GM12878 (cell line): ENCODE data around the gene KAT14. TPM values are rescaled to one million over a fixed set of nuclear protein-coding genes. Genes with fewer than 3 reads are reported as not detected.

Experiments used
- ATAC-seq: fragments of 200-7000 bp; cut with Tn5 transposase; 3 replicates; pipeline ENCODE4 v1.9.1; 2020; ENCODE audit warnings: mild to moderate bottlenecking, moderate library complexity
- BruUV-seq: library from RNA; stranded (reverse); fragments of 400-500 nt; replicated peaks from 2 replicates; lab custom pipeline; 2021; lab: Mats Ljungman, UMichigan
- CTCF ChIA-PET: fragments of 300-600 bp; sonication (Branson Sonifier 250); formaldehyde crosslinking; extraction: SDS; loops from one replicate; lab custom pipeline; 2021; ENCODE audit warnings: inconsistent platforms; lab: Yijun Ruan, JAX
- POLR2A ChIA-PET: fragments of 350-600 bp; formaldehyde crosslinking; extraction: SDS; loops from one replicate; lab custom pipeline; 2021; ENCODE audit warnings: inconsistent platforms; lab: Charles Lee
- RAD21 ChIA-PET: fragments of 300-600 bp; sonication (Branson Sonifier 250); formaldehyde crosslinking; loops from one replicate; lab custom pipeline; 2023; ENCODE audit warnings: antibody characterized with exemption; ENCODE audit not compliant: unreplicated experiment; lab: Charles Lee
- SMC1A ChIA-PET: fragments of 300-600 bp; sonication (Branson Sonifier 250); formaldehyde crosslinking; loops from one replicate; lab custom pipeline; 2023; ENCODE audit not compliant: unreplicated experiment, uncharacterized antibody; lab: Charles Lee
- DNase-seq: peaks from one replicate; pipeline ENCODE4 v3.0.0-alpha.2; 2011; ENCODE audit warnings: low read depth, low spot score
- FAIRE-seq: peaks from 3 replicates; lab custom pipeline; 2011; peaks lifted over from hg19 to GRCh38; lab: Jason Lieb, UNC
- H2AFZ ChIP-seq: 2 replicates; pipeline ENCODE4 v1.6.0; 2011; ENCODE audit warnings: low read depth, low read length, control low read depth; ENCODE audit not compliant: control insufficient read depth
- H3K27ac ChIP-seq: 2 replicates; pipeline ENCODE4 v1.5.1; 2011; ENCODE audit warnings: control low read depth; ENCODE audit not compliant: control insufficient read depth, insufficient read depth
- H3K27me3 ChIP-seq, 2 experiments: replicated peaks in 1 of 2; 2 replicates each; pipeline versions ENCODE4 v1.6.0 to v1.6.1; 2011; ENCODE audit warnings: low read length in 1 of 2; ENCODE audit not compliant: control insufficient read depth in 2 of 2, insufficient read depth in 2 of 2
- H3K36me3 ChIP-seq, 2 experiments: 2 replicates each; pipeline ENCODE4 v1.5.1; 2011; ENCODE audit warnings: low read length in 1 of 2; ENCODE audit not compliant: control insufficient read depth in 2 of 2, insufficient read depth in 2 of 2
- H3K4me1 ChIP-seq: 2 replicates; pipeline ENCODE4 v1.6.1; 2011; ENCODE audit warnings: mild to moderate bottlenecking, low read length, moderate library complexity, mixed read lengths; ENCODE audit not compliant: control insufficient read depth, insufficient read depth
- H3K4me2 ChIP-seq: 2 replicates; pipeline ENCODE4 v1.6.0; 2011; ENCODE audit warnings: control low read depth; ENCODE audit not compliant: control insufficient read depth, insufficient read depth
- H3K4me3 ChIP-seq: fragments of 200-600 bp; sonication (generic); 2 replicates; pipeline ENCODE4 v1.5.1; 2016
- H3K79me2 ChIP-seq: 2 replicates; pipeline ENCODE4 v1.6.0; 2011; ENCODE audit warnings: low read length; ENCODE audit not compliant: control insufficient read depth, insufficient read depth
- H3K9ac ChIP-seq: 2 replicates; pipeline ENCODE4 v1.8.0; 2011; ENCODE audit warnings: low read length, control low read depth, mixed read lengths; ENCODE audit not compliant: control insufficient read depth, insufficient read depth
- H3K9me3 ChIP-seq: replicated peaks from 3 replicates; pipeline ENCODE4 v1.5.1; 2011; ENCODE audit warnings: mild to moderate bottlenecking, low read length; ENCODE audit not compliant: control insufficient read depth, insufficient read depth
- H4K20me1 ChIP-seq: 2 replicates; pipeline ENCODE4 v1.6.0; 2011; ENCODE audit not compliant: control insufficient read depth, insufficient read depth
- CBX5 ChIP-seq: sonication (generic); IDR thresholded peaks from 2 replicates; pipeline ENCODE4 v1.6.1; 2016; ENCODE audit warnings: low read depth, moderate library complexity, mild to moderate bottlenecking, inconsistent platforms
- CHD4 ChIP-seq: fragments of 200-600 bp; sonication (generic); IDR thresholded peaks from 2 replicates; pipeline ENCODE4 v1.6.1; 2016; ENCODE audit warnings: mild to moderate bottlenecking
- E2F8 ChIP-seq: fragments of 450-650 bp; IDR thresholded peaks from 2 replicates; pipeline ENCODE4 v1.6.1; 2018; ENCODE audit warnings: mild to moderate bottlenecking, low read depth, moderate library complexity; ENCODE audit not compliant: partially characterized antibody
- ESRRA ChIP-seq: IDR thresholded peaks from 2 replicates; pipeline ENCODE4 v1.6.1; 2012; ENCODE audit warnings: mild to moderate bottlenecking, low read length, improper control_type of control experiment
- IRF3 ChIP-seq: fragments of 450-650 bp; IDR thresholded peaks from 2 replicates; pipeline ENCODE4 v1.6.1; 2014; ENCODE audit warnings: mild to moderate bottlenecking
- JUND ChIP-seq: IDR thresholded peaks from 2 replicates; pipeline ENCODE4 v1.6.1; 2012; ENCODE audit warnings: low read depth, mild to moderate bottlenecking, low read length, improper control_type of control experiment, moderate library complexity
- MEF2B ChIP-seq: fragments of 450-650 bp; IDR thresholded peaks from 2 replicates; pipeline ENCODE4 v1.6.1; 2018; ENCODE audit warnings: mild to moderate bottlenecking, moderate library complexity; ENCODE audit not compliant: partially characterized antibody, poor library complexity, severe bottlenecking
- MYB ChIP-seq: fragments of 150-350 bp; IDR thresholded peaks from 2 replicates; pipeline ENCODE4 v1.6.1; 2014; ENCODE audit warnings: mild to moderate bottlenecking, low read depth, low read length, borderline replicate concordance
- MYC ChIP-seq: IDR thresholded peaks from 2 replicates; pipeline ENCODE4 v1.6.1; 2011; ENCODE audit warnings: mild to moderate bottlenecking, low read length, moderate library complexity, inconsistent platforms; ENCODE audit not compliant: insufficient read depth, insufficient replicate concordance, insufficient read length, severe bottlenecking
- NR2C2 ChIP-seq: IDR thresholded peaks from 2 replicates; pipeline ENCODE4 v1.6.1; 2011; ENCODE audit warnings: borderline replicate concordance, low read depth; ENCODE audit not compliant: control insufficient read depth, insufficient read length
- POLR2A ChIP-seq: IDR thresholded peaks from 2 replicates; pipeline ENCODE4 v1.6.1; 2011; ENCODE audit warnings: low read depth, mild to moderate bottlenecking, low read length
- RB1 ChIP-seq: fragments of 450-650 bp; formaldehyde crosslinking; IDR thresholded peaks from 2 replicates; pipeline ENCODE4 v1.6.1; 2017; ENCODE audit warnings: mild to moderate bottlenecking, borderline replicate concordance
- RCOR1 ChIP-seq: conservative IDR thresholded peaks from 2 replicates; pipeline ENCODE4 v1.6.1; 2012; ENCODE audit warnings: low read depth, low read length, improper control_type of control experiment
- SREBF2 ChIP-seq: IDR thresholded peaks from 2 replicates; pipeline ENCODE4 v1.6.1; 2012; ENCODE audit warnings: mild to moderate bottlenecking, low read length
- SRF ChIP-seq, 2 experiments: IDR thresholded peaks; 2 replicates each; pipeline ENCODE4 v1.6.1; 2011; ENCODE audit warnings: low read depth in 2 of 2, low read length in 2 of 2, mild to moderate bottlenecking in 1 of 2, moderate library complexity in 1 of 2
- TBL1XR1 ChIP-seq: IDR thresholded peaks from 2 replicates; pipeline ENCODE4 v1.6.1; 2012; ENCODE audit warnings: low read depth, low read length, improper control_type of control experiment
- ZBED1 ChIP-seq: IDR thresholded peaks from 2 replicates; pipeline ENCODE4 v1.6.1; 2016; ENCODE audit warnings: borderline replicate concordance
- ZBTB11 ChIP-seq: fragments of 450-650 bp; formaldehyde crosslinking; IDR thresholded peaks from 2 replicates; pipeline ENCODE4 v1.5.0; 2022; ENCODE audit warnings: mild to moderate bottlenecking, missing genetic modification characterization
- ZNF274 ChIP-seq: IDR thresholded peaks from one replicate; pipeline ENCODE4 v1.8.0; 2011; ENCODE audit not compliant: insufficient read length, insufficient read depth
- ZNF384 ChIP-seq: IDR thresholded peaks from 2 replicates; pipeline ENCODE4 v1.6.1; 2012; ENCODE audit warnings: low read depth, mild to moderate bottlenecking, low read length, improper control_type of control experiment, borderline replicate concordance
- WGBS: methylation state at CpG from one replicate; pipeline ENCODE4 v1.1.6; 2016; ENCODE audit warnings: low lambda C conversion rate; ENCODE audit not compliant: insufficient replicate concordance, insufficient coverage; ENCODE audit errors: missing lambda C conversion rate; 5-methylcytosine and 5-hydroxymethylcytosine counted together
- in situ Hi-C: fragments of 300-500 bp; cut with MboI; formaldehyde crosslinking; loops from 9 replicates; pipeline ENCODE4 v1.14.3; 2018; ENCODE audit warnings: mixed read lengths
- intact Hi-C: fragments of 100-400 bp; cut with micrococcal nuclease; formaldehyde crosslinking; loops from one replicate; pipeline ENCODE4 v1.14.2; 2022; ENCODE audit not compliant: unreplicated experiment
- polyA plus RNA-seq, 11 experiments: library from polyadenylated mRNA; depleted of rRNA in 4 of 11; unstranded in 6 of 11; stranded (reverse) in 5 of 11; fragments of >200 nt; fragmentation: Nextera tagmentation in 4 of 11; fragmentation: Illumina TruSeq in 1 of 11; extraction: Ambion mirVana in 4 of 11; extraction: Trizol in 1 of 11; gene quantifications; 1 replicate in 1 of 11; 2 replicates in 10 of 11; pipeline versions ENCODE4 v1.2.1 to v1.2.3, GENCODE V29; 2011 to 2016; ENCODE audit warnings: inconsistent platforms in 2 of 11, missing spikeins in 2 of 11, low read depth in 1 of 11
- total RNA-seq, 4 experiments: library from RNA; depleted of rRNA in 3 of 4; stranded (reverse); fragments of >200 nt in 3 of 4; fragmentation: Illumina TruSeq in 1 of 4; extraction: Trizol in 1 of 4; gene quantifications; 2 replicates each; pipeline versions ENCODE4 v1.2.1 to v1.2.3, GENCODE V29; 2013 to 2021

The KAT14 gene
- total and polyA plus RNA-seq, 10 of the 15 experiments (the other 5 are each of a cell fraction or from before 2014, with no cell fraction given), result 4.0 to 19.9 (median 13.9) TPM

GRCh38 chr20:18132663-18133062, 5.0 kb upstream of the KAT14 start:
- Histone ChIP-seq H3K9me3 (no peaks in the 10 kb centered on the region), H2AFZ (no peak overlapping the region), H3K36me3 (no peaks in the 10 kb centered on the region), H3K4me2 (no peak overlapping the region), H3K4me3 (no peak overlapping the region), H3K27me3 (no peaks in the 10 kb centered on the region; a peak in 1 of 4 replicates), H3K4me1 (no peaks in the 10 kb centered on the region)
- in situ Hi-C loops (no loop called here), intact Hi-C loops (loop anchor here (10.0 kb wide), 1 partner anchor 152 kb away; the partner anchor contains the start of gene ZNF133)
- 95% methylated on average over 1 of the region's 1 CpG for WGBS
- CTCF ChIA-PET, result no interaction called here
- FAIRE-seq (no peak), DNase-seq (no peak), ATAC-seq (no peak)
- SMC1A ChIA-PET, result no interaction called here
- POLR2A ChIA-PET, result no interaction called here
- RAD21 ChIA-PET, result no interaction called here
- TF ChIP-seq TBL1XR1 (no peak), SRF (IDR thresholded peaks at IDR 0.05; ENCODE audit: low read depth in 2 of 2, low read length in 2 of 2) (no peak), ESRRA (no peak), MYB (no peak), SREBF2 (no peak), POLR2A (no peak), NR2C2 (no peak), ZNF384 (no peak), ZBED1 (no peak), RCOR1 (no peak), ZNF274 (no peak), CHD4 (no peak), ZBTB11 (CRISPR knock-in tag) (no peak), CBX5 (no peak), MYC (no peak), IRF3 (no peak), RB1 (no peak), E2F8 (no peak), JUND (no peak), MEF2B (no peak)
- TF ChIP-seq, all 136 proteins: peak for 0
- no peaks in the 10 kb centered on the region for H4K20me1 ChIP-seq
- no peak overlapping the region for H3K27ac ChIP-seq
- no TSS peak for BruUV-seq
- H3K9ac ChIP-seq, result no peak overlapping the region
- H3K79me2 ChIP-seq, result no peaks in the 10 kb centered on the region
